Heart right ventricle (tissue), 16 donors: ENCODE measurements around the gene FRMD4B. TPM values are rescaled to one million over a fixed set of nuclear protein-coding genes. Genes with fewer than 3 reads are reported as not detected.

ENCODE experiments used
- ATAC-seq, 8 donors: fragments of 200-7000 bp; cut with Tn5 transposase; one replicate each; pipeline ENCODE4 v1.9.1; 2020; ENCODE audit warnings: mild to moderate bottlenecking in 8 of 8, moderate library complexity in 8 of 8, moderate number of reproducible peaks in 1 of 8
- DNase-seq, 2 donors: peaks; one replicate each; pipeline ENCODE4 v3.0.0-alpha.2; 2020
- H3K27ac ChIP-seq, 10 donors: fragments of 200-600 bp; sonication (generic) in 2 of 10; one replicate each; pipeline versions ENCODE4 v1.5.0 to v1.8.0; 2020 to 2022; ENCODE audit warnings: mild to moderate bottlenecking in 3 of 10
- H3K27me3 ChIP-seq, 7 donors: fragments of 200-600 bp; one replicate each; pipeline ENCODE4 v1.8.0; 2021 to 2022; ENCODE audit warnings: mild to moderate bottlenecking in 2 of 7
- H3K36me3 ChIP-seq, 9 donors: fragments of 200-600 bp; sonication (generic) in 1 of 9; one replicate each; pipeline versions ENCODE4 v1.5.0 to v1.8.0; 2020 to 2022; ENCODE audit warnings: mild to moderate bottlenecking in 2 of 9
- H3K4me1 ChIP-seq, 9 donors: fragments of 200-600 bp; sonication (generic) in 1 of 9; one replicate each; pipeline versions ENCODE4 v1.5.0 to v1.8.0; 2020 to 2022; ENCODE audit warnings: mild to moderate bottlenecking in 4 of 9
- H3K4me3 ChIP-seq, 10 donors: fragments of 200-600 bp; sonication (generic) in 2 of 10; one replicate each; pipeline versions ENCODE4 v1.5.0 to v1.8.0; 2020 to 2022; ENCODE audit warnings: mild to moderate bottlenecking in 7 of 10, moderate library complexity in 2 of 10
- H3K9me3 ChIP-seq, 11 donors: fragments of 200-600 bp in 10 of 11; sonication (generic) in 2 of 11; one replicate each; pipeline versions ENCODE4 v1.5.0 to v1.8.0; 2013 to 2022; ENCODE audit warnings: mild to moderate bottlenecking in 2 of 11, control low read depth in 1 of 11, moderate library complexity in 1 of 11
- CTCF ChIP-seq, 9 donors: fragments of 200-600 bp; sonication (generic) in 2 of 9; IDR thresholded peaks; one replicate each; pipeline versions ENCODE4 v1.5.0 to v1.8.0; 2021 to 2022; ENCODE audit warnings: antibody characterized with exemption in 9 of 9, mild to moderate bottlenecking in 5 of 9, moderate library complexity in 1 of 9
- WGBS, 2 donors: extraction: QIAGEN DNeasy Blood & Tissue Kit; methylation state at CpG; one replicate each; pipeline ENCODE4 v1.1.7; 2013; ENCODE audit warnings: inconsistent platforms in 1 of 2; 5-methylcytosine and 5-hydroxymethylcytosine counted together
- intact Hi-C, 10 donors: fragments of 100-400 bp; cut with DNase I; formaldehyde crosslinking; loops; one replicate each; pipeline versions ENCODE4 v1.11.1 to v1.14.2; 2022
- polyA plus RNA-seq, 2 donors: library from polyadenylated mRNA; stranded (reverse); fragments of 200-250 nt; gene quantifications; one replicate each; pipeline ENCODE4 v1.2.3, GENCODE V29; 2013
- total RNA-seq, 10 donors: library from RNA; stranded (reverse); fragmentation: NEBNext Ultra II Directional in 3 of 10; extraction: Animal tissue kit (Norgen Biotek cat#: 25700) in 3 of 10; gene quantifications; one replicate each; pipeline versions ENCODE4 v1.2.1 to v1.2.4, GENCODE V29; 2021 to 2023
- donor health status: Arrhythmogenic right ventricular cardiomyopathy.
- donor health status: ischemic (EF 13 %, LVEDD 7.1; RV severe dilation, severe dysfunction).
- donor health status: healthy with polysubstance abuse.
- donor health status: DM: no; HTN: yes; CAD: no.
- donor health status: DM: no; HTN: no; CAD: no.
- donor health status: ischemic (EF 25% LVEDD 6.9; RV normal size, moderate dysfunction).
- donor health status: ischemic (EF 25% LVEDD 5.7; RV mildly dilated, moderate dysfunction).
- donor health status: healthy.
- donor health status: DM: yes; HTN: yes; CAD: no.
- donor health status: Ischemic cardiomyopathy.
- donor health status: ischemic (EF 35%, LVEDD 5.7; RV mildly dilated, moderate dysfunction).
- donor health status: nonischemic (EF 11% LVEDD 7.7; RV severe dilation, severe dysfunction).
- donor health status: DM: yes; HTN: yes; CAD: no.
- donor health status: PGD.
- donor health status: ischemic (EF 29% LVEDD 5.4; RV normal size, mild dysfunction).
- donor health status: nonischemic (EF 23%, LVEDD 6.1; RV moderate dilation, normal function).

FRMD4B gene
- total and polyA plus RNA-seq, 12 donors, result 4.1 to 31.0 (median 16.7) TPM

- peak overlapping the region; percentile 9 to 86 (median 70) for H3K27ac ChIP-seq
- no peaks in the 10 kb centered on the region for H3K36me3 ChIP-seq
- intact Hi-C loops, result loop anchor here in 7 of 10 donors (5.0 to 10.0 kb wide), 7 partner anchors 66 to 354 kb away; partner anchors contain the start of gene FRMD4B (in 1 of the 7)
- no peaks in the 10 kb centered on the region for H3K9me3 ChIP-seq
- H3K4me1 ChIP-seq, result peaks cover 0 to 76% (median 36%) of the 10 kb centered on the region in 9 donors
- ATAC-seq (peak; percentile 71 to 86 (median 78)), DNase-seq (peak; percentile 14 to 59)
- no peaks in the 10 kb centered on the region for H3K27me3 ChIP-seq
- H3K4me3 ChIP-seq, result peak overlapping the region in 1 of 10 donors; percentile 17
- TF ChIP-seq CTCF (IDR thresholded peaks at IDR 0.05), result no peak
- 63 to 69% methylated on average over 4 of the region's 4 CpGs for WGBS, 2 donors
Measured at GRCh38 chr3:69320871-69321271, 65.0 kb downstream of the FRMD4B start.

- intact Hi-C loops, result loop anchor here in 8 of 10 donors (5.0 to 10.0 kb wide), 7 partner anchors 68 to 355 kb away; partner anchors contain the start of gene FRMD4B (in 1 of the 8)
- H3K27ac ChIP-seq, result peak overlapping the region in 6 of 10 donors; percentile 65 to 86 (median 76)
- H3K4me1 ChIP-seq, result peaks cover 0 to 64% (median 27%) of the 10 kb centered on the region in 9 donors
- H3K4me3 ChIP-seq, result peak overlapping the region in 1 of 10 donors; percentile 17
- no peak for TF ChIP-seq CTCF (IDR thresholded peaks at IDR 0.05)
- no peaks in the 10 kb centered on the region for H3K27me3 ChIP-seq
- DNase-seq, result no peak
- ATAC-seq, result peak in 1 of 8 donors; percentile 10
- WGBS, 2 donors, result 79 to 83% methylated on average over 4 of the region's 4 CpGs
- H3K36me3 ChIP-seq, result no peaks in the 10 kb centered on the region
- no peaks in the 10 kb centered on the region for H3K9me3 ChIP-seq
Measured at GRCh38 chr3:69319652-69320051, 66.2 kb downstream of the FRMD4B start.

GRCh38 chr3:69318410-69318809, 67.5 kb downstream of the FRMD4B start:
- no peak overlapping the region for H3K4me3 ChIP-seq
- DNase-seq (no peak), ATAC-seq (no peak)
- 93 to 94% methylated on average over 5 of the region's 5 CpGs for WGBS, 2 donors
- no peaks in the 10 kb centered on the region for H3K9me3 ChIP-seq
- intact Hi-C loops, result loop anchor here in 1 of 10 donors (5.0 kb wide), 1 partner anchor 354 kb away; no protein-coding TSS in a partner anchor
- H3K27ac ChIP-seq, result peak overlapping the region in 3 of 10 donors; percentile 5 to 76 (median 9)
- H3K4me1 ChIP-seq, result peaks cover 0 to 52% (median 18%) of the 10 kb centered on the region in 9 donors
- H3K36me3 ChIP-seq, result peaks cover 0 to 1% (median 0%) of the 10 kb centered on the region in 9 donors
- H3K27me3 ChIP-seq, result no peaks in the 10 kb centered on the region
- no peak for TF ChIP-seq CTCF (IDR thresholded peaks at IDR 0.05)

- DNase-seq (no peak), ATAC-seq (no peak)
- H3K36me3 ChIP-seq, result peaks cover 0 to 44% (median 0%) of the 10 kb centered on the region in 9 donors
- no peaks in the 10 kb centered on the region for H3K9me3 ChIP-seq
- H3K4me3 ChIP-seq, result no peak overlapping the region
- H3K4me1 ChIP-seq, result peaks cover 0 to 5% (median 0%) of the 10 kb centered on the region in 9 donors
- no peaks in the 10 kb centered on the region for H3K27me3 ChIP-seq
- TF ChIP-seq CTCF (IDR thresholded peaks at IDR 0.05), result no peak
- no peak overlapping the region for H3K27ac ChIP-seq
- 68 to 79% methylated on average over 4 of the region's 4 CpGs for WGBS, 2 donors
- intact Hi-C loops, result loop anchor here in 2 of 10 donors (5.0 kb wide), 1 partner anchor 359 kb away; no protein-coding TSS in a partner anchor
Measured at GRCh38 chr3:69313251-69313650, 72.6 kb downstream of the FRMD4B start.
